H1 (cell line): ENCODE data around the gene AGBL4. TPM values are rescaled to one million over a fixed set of nuclear protein-coding genes. Genes with fewer than 3 reads are reported as not detected.

Source experiments
- CTCF ChIA-PET: fragments of 300-600 bp; sonication (Branson Sonifier 250); formaldehyde crosslinking; loops from one replicate; lab custom pipeline; 2021; ENCODE audit not compliant: partially characterized antibody; lab: Charles Lee
- POLR2A ChIA-PET: fragments of 300-600 bp; sonication (Branson Sonifier 250); formaldehyde crosslinking; loops from one replicate; lab custom pipeline; 2021; ENCODE audit warnings: inconsistent platforms; ENCODE audit not compliant: partially characterized antibody; lab: Charles Lee
- DNase-seq, 2 experiments: peaks; one replicate each; pipeline versions ENCODE4 v3.0.0 to v3.0.0-alpha.2; 2010 to 2022; ENCODE audit warnings: low spot score in 2 of 2, low read depth in 1 of 2, mixed read lengths in 1 of 2
- FAIRE-seq: peaks from 2 replicates; lab custom pipeline; 2011; peaks lifted over from hg19 to GRCh38; lab: Jason Lieb, UNC
- H2AFZ ChIP-seq: 2 replicates; pipeline ENCODE4 v1.8.1; 2012; ENCODE audit warnings: low read length, inconsistent platforms
- H2AK5ac ChIP-seq: 2 replicates; pipeline ENCODE4 v1.6.1; 2013; ENCODE audit warnings: low read depth, low read length
- H2BK120ac ChIP-seq: replicated peaks from 2 replicates; pipeline ENCODE3; 2013; ENCODE audit warnings: low read depth, low read length, inconsistent platforms
- H2BK12ac ChIP-seq: 2 replicates; pipeline ENCODE4 v1.6.1; 2013; ENCODE audit warnings: low read depth, low read length
- H2BK15ac ChIP-seq: 2 replicates; pipeline ENCODE4 v1.6.1; 2013; ENCODE audit warnings: low read length
- H2BK20ac ChIP-seq: 2 replicates; pipeline ENCODE4 v1.6.1; 2013; ENCODE audit warnings: low read length
- H2BK5ac ChIP-seq: 2 replicates; pipeline ENCODE4 v1.6.1; 2013; ENCODE audit warnings: low read depth, low read length
- H3K14ac ChIP-seq: 2 replicates; pipeline ENCODE4 v1.6.1; 2013; ENCODE audit warnings: inconsistent platforms; ENCODE audit not compliant: insufficient read length
- H3K18ac ChIP-seq: 2 replicates; pipeline ENCODE4 v1.6.1; 2013; ENCODE audit warnings: low read length; ENCODE audit errors: extremely low read depth
- H3K23ac ChIP-seq: 2 replicates; pipeline ENCODE4 v1.6.1; 2013; ENCODE audit warnings: inconsistent platforms; ENCODE audit not compliant: insufficient read length
- H3K23me2 ChIP-seq: 2 replicates; pipeline ENCODE4 v1.6.1; 2013; ENCODE audit warnings: low read depth, low read length
- H3K27ac ChIP-seq: 2 replicates; pipeline ENCODE4 v1.6.1; 2011; ENCODE audit warnings: low read depth, low read length, inconsistent platforms
- H3K27me3 ChIP-seq, 4 experiments: replicated peaks in 1 of 4; 1 replicate in 1 of 4; 2 replicates in 3 of 4; pipeline versions ENCODE4 v1.6.1 to v1.8.1; 2011 to 2013; ENCODE audit warnings: low read length in 3 of 4, mild to moderate bottlenecking in 3 of 4, inconsistent platforms in 2 of 4, mixed read lengths in 2 of 4, moderate library complexity in 1 of 4; ENCODE audit not compliant: control insufficient read depth in 3 of 4, insufficient read depth in 3 of 4; ENCODE audit errors: extremely low read depth in 1 of 4
- H3K36me3 ChIP-seq, 4 experiments: 2 replicates each; pipeline versions ENCODE4 v1.6.1 to v1.8.1; 2011 to 2013; ENCODE audit warnings: mild to moderate bottlenecking in 4 of 4, low read length in 3 of 4, moderate library complexity in 2 of 4, control low read depth in 1 of 4, inconsistent platforms in 1 of 4; ENCODE audit not compliant: insufficient read depth in 4 of 4, control insufficient read depth in 2 of 4
- H3K4ac ChIP-seq: replicated peaks from 2 replicates; pipeline ENCODE3; 2013; ENCODE audit warnings: low read length, low read depth, mixed read lengths, inconsistent platforms; ENCODE audit not compliant: insufficient read length
- H3K4me1 ChIP-seq, 4 experiments: replicated peaks in 1 of 4; 1 replicate in 1 of 4; 2 replicates in 3 of 4; pipeline versions ENCODE4 v1.6.1 to v1.8.1; 2011 to 2013; ENCODE audit warnings: low read length in 3 of 4, inconsistent platforms in 2 of 4, mixed read lengths in 1 of 4; ENCODE audit not compliant: insufficient read depth in 4 of 4, control insufficient read depth in 3 of 4
- H3K4me2 ChIP-seq, 2 experiments: 2 replicates each; pipeline versions ENCODE4 v1.6.1 to v1.8.1; 2011 to 2013; ENCODE audit warnings: low read depth in 2 of 2, low read length in 2 of 2, control low read depth in 1 of 2, inconsistent platforms in 1 of 2, mild to moderate bottlenecking in 1 of 2; ENCODE audit not compliant: insufficient read depth in 1 of 2
- H3K4me3 ChIP-seq, 4 experiments: fragments of 200-600, 300-600 bp in 1 of 4; sonication (generic), shearing (Covaris generic), sonication (Bioruptor Twin) in 1 of 4; 2 replicates each; pipeline versions ENCODE4 v1.5.1 to v1.8.1; 2011 to 2016; ENCODE audit warnings: low read length in 4 of 4, low read depth in 3 of 4, control low read depth in 2 of 4, inconsistent platforms in 2 of 4, mild to moderate bottlenecking in 2 of 4, mixed read lengths in 1 of 4, moderate library complexity in 1 of 4; ENCODE audit not compliant: insufficient read depth in 2 of 4; ENCODE audit errors: extremely low read depth in 1 of 4
- H3K56ac ChIP-seq: replicated peaks from 2 replicates; pipeline ENCODE3; 2013; ENCODE audit warnings: low read depth, mild to moderate bottlenecking, mixed read lengths, low read length, inconsistent platforms; ENCODE audit not compliant: insufficient read length
- H3K79me1 ChIP-seq: 2 replicates; pipeline ENCODE4 v1.6.1; 2013; ENCODE audit warnings: low read depth, low read length, control low read depth
- H3K79me2 ChIP-seq, 2 experiments: 2 replicates each; pipeline versions ENCODE4 v1.6.1 to v1.8.1; 2012 to 2013; ENCODE audit warnings: low read length in 2 of 2, mild to moderate bottlenecking in 2 of 2, inconsistent platforms in 1 of 2; ENCODE audit not compliant: insufficient read depth in 2 of 2, control insufficient read depth in 1 of 2
- H3K9ac ChIP-seq, 4 experiments: replicated peaks in 1 of 4; 1 replicate in 1 of 4; 2 replicates in 3 of 4; pipeline versions ENCODE4 v1.6.1 to v1.8.1; 2011 to 2013; ENCODE audit warnings: low read depth in 3 of 4, low read length in 3 of 4, control low read depth in 2 of 4, mild to moderate bottlenecking in 2 of 4, moderate library complexity in 2 of 4, inconsistent platforms in 1 of 4; ENCODE audit errors: extremely low read depth in 1 of 4
- H3K9me3 ChIP-seq, 2 experiments: 2 replicates each; pipeline versions ENCODE4 v1.6.1 to v1.8.1; 2012 to 2013; ENCODE audit warnings: mild to moderate bottlenecking in 2 of 2, moderate library complexity in 2 of 2, control low read depth in 1 of 2, inconsistent platforms in 1 of 2, low read depth in 1 of 2, low read length in 1 of 2, mixed read lengths in 1 of 2; ENCODE audit not compliant: insufficient read depth in 2 of 2
- H4K20me1 ChIP-seq, 2 experiments: replicated peaks in 1 of 2; 2 replicates each; pipeline versions ENCODE3 to v1.8.1; 2011 to 2013; ENCODE audit warnings: inconsistent platforms in 2 of 2, low read length in 2 of 2, mild to moderate bottlenecking in 1 of 2; ENCODE audit not compliant: insufficient read depth in 2 of 2, control insufficient read depth in 1 of 2
- H4K5ac ChIP-seq: 2 replicates; pipeline ENCODE4 v1.6.1; 2013; ENCODE audit warnings: low read length, low read depth, mixed read lengths, inconsistent platforms; ENCODE audit not compliant: insufficient read length
- H4K8ac ChIP-seq: 2 replicates; pipeline ENCODE4 v1.8.0; 2013; ENCODE audit warnings: mild to moderate bottlenecking, moderate library complexity, low read length, inconsistent platforms; ENCODE audit not compliant: insufficient read depth; ENCODE audit errors: extremely low read depth
- H4K91ac ChIP-seq: replicated peaks from 2 replicates; pipeline ENCODE3; 2013; ENCODE audit warnings: low read length, mixed read lengths, inconsistent platforms; ENCODE audit not compliant: insufficient read length
- ASH2L ChIP-seq: fragments of 200-600, 300-600 bp; sonication (generic); IDR thresholded peaks from one replicate; pipeline ENCODE4 v1.7.1; 2017; ENCODE audit warnings: low read length
- CBX5 ChIP-seq: fragments of 300-800, 300-1000 bp; sonication (generic); IDR thresholded peaks from 2 replicates; pipeline ENCODE4 v1.7.1; 2016; ENCODE audit warnings: antibody characterized with exemption, low read length, low read depth
- CHD1 ChIP-seq: IDR thresholded peaks from 2 replicates; pipeline ENCODE4 v1.6.1; 2012; ENCODE audit warnings: low read depth, low read length, improper control_type of control experiment
- CTBP2 ChIP-seq: IDR thresholded peaks from 2 replicates; pipeline ENCODE4 v1.7.0; 2011; ENCODE audit warnings: borderline replicate concordance, mild to moderate bottlenecking, moderate library complexity, mixed read lengths, low read length; ENCODE audit not compliant: insufficient read depth, insufficient read length
- JUND ChIP-seq: IDR thresholded peaks from 2 replicates; pipeline ENCODE4 v1.6.1; 2011; ENCODE audit warnings: mild to moderate bottlenecking, improper control_type of control experiment, low read length
- MAFK ChIP-seq: IDR thresholded peaks from 2 replicates; pipeline ENCODE4 v1.6.1; 2012; ENCODE audit warnings: low read depth, mild to moderate bottlenecking, improper control_type of control experiment, low read length
- PHF8 ChIP-seq: fragments of 200-600 bp; sonication (generic); conservative IDR thresholded peaks from 2 replicates; pipeline ENCODE4 v1.7.1; 2012; ENCODE audit warnings: low read depth, mild to moderate bottlenecking, inconsistent platforms, low read length, moderate library complexity
- POU5F1 ChIP-seq: IDR thresholded peaks from 2 replicates; pipeline ENCODE4 v1.6.1; 2011; ENCODE audit warnings: low read depth, mild to moderate bottlenecking, low read length, moderate library complexity
- RBBP5 ChIP-seq: IDR thresholded peaks from 2 replicates; pipeline ENCODE4 v1.7.1; 2012; ENCODE audit warnings: low read depth, mild to moderate bottlenecking, inconsistent platforms, low read length, moderate library complexity, borderline replicate concordance
- RFX5 ChIP-seq: IDR thresholded peaks from 2 replicates; pipeline ENCODE4 v1.6.1; 2011; ENCODE audit warnings: low read depth, low read length, improper control_type of control experiment, borderline replicate concordance
- RNF2 ChIP-seq: fragments of 200-900, 300-1000 bp; sonication (generic); IDR thresholded peaks from 2 replicates; pipeline ENCODE4 v1.7.1; 2016; ENCODE audit warnings: borderline replicate concordance, low read depth, mild to moderate bottlenecking, antibody characterized with exemption, low read length; ENCODE audit not compliant: poor library complexity, severe bottlenecking; ENCODE audit errors: missing control alignments
- SIN3A ChIP-seq, 2 experiments: IDR thresholded peaks in 1 of 2; conservative IDR thresholded peaks in 1 of 2; 2 replicates each; pipeline ENCODE4 v1.6.1; 2011 to 2012; ENCODE audit warnings: low read length in 2 of 2, improper control_type of control experiment in 1 of 2, low read depth in 1 of 2, mild to moderate bottlenecking in 1 of 2
- SP1 ChIP-seq: IDR thresholded peaks from 2 replicates; pipeline ENCODE4 v1.6.1; 2011; ENCODE audit warnings: low read depth, low read length
- YY1 ChIP-seq: IDR thresholded peaks from 2 replicates; pipeline ENCODE4 v1.6.1; 2011; ENCODE audit warnings: low read depth, mild to moderate bottlenecking, low read length
- ZNF274 ChIP-seq: IDR thresholded peaks from 2 replicates; pipeline ENCODE4 v1.7.0; 2012; ENCODE audit warnings: low read length, borderline replicate concordance; ENCODE audit errors: extremely low read depth
- WGBS, 2 experiments: shearing (Covaris generic) in 1 of 2; methylation state at CpG; one replicate each; pipeline versions ENCODE4 v1.1.6 to v1.1.7; 2013 to 2015; ENCODE audit warnings: low lambda C conversion rate in 2 of 2, mixed read lengths in 2 of 2, inconsistent platforms in 1 of 2, low coverage in 1 of 2, missing lambda C conversion rate in 1 of 2; ENCODE audit not compliant: insufficient replicate concordance in 2 of 2, insufficient coverage in 1 of 2, insufficient read length in 1 of 2; ENCODE audit errors: extremely low coverage in 1 of 2, missing lambda C conversion rate in 1 of 2; 5-methylcytosine and 5-hydroxymethylcytosine counted together
- polyA plus RNA-seq, 7 experiments: library from polyadenylated mRNA; depleted of rRNA in 3 of 7; stranded (reverse) in 5 of 7; unstranded in 2 of 7; fragments of >200 nt in 5 of 7; fragments of 200-250 nt in 2 of 7; gene quantifications; 1 replicate in 5 of 7; 2 replicates in 1 of 7; 4 replicates in 1 of 7; pipeline versions ENCODE4 v1.2.1 to v1.2.3, GENCODE V29; 2011 to 2013; ENCODE audit warnings: missing spikeins in 2 of 7, mixed read lengths in 2 of 7
- total RNA-seq: library from RNA; stranded (reverse); fragmentation: NEBNext Ultra II Directional; extraction: Animal tissue kit (Norgen Biotek cat#: 25700); gene quantifications from 2 replicates; pipeline ENCODE4 v1.2.1, GENCODE V29; 2021

Gene AGBL4
- total and polyA plus RNA-seq, 2 of the 8 experiments (the other 6 are each of a cell fraction or from before 2014, with no cell fraction given) = 0.41 to 0.45 TPM

DNA sequence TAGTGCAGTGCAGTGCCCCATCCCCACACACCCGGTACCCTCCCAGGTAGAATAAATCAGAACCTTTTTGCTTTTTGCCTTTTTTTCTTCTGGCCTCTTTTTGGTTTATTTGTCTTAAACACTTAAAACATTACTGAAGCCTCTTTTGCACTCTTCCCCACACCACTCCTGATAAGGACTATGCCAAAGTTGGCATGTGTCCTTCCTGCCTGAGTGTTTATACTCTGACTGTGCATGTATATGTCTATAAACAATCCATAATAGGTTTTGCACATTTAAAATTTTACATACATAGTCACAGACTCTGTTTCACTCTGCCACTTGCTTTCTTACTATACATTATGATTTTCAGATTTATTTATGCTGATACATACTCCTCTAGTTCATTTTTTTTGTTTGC, 1306.7 kb downstream of the AGBL4 start:
- FAIRE-seq = no peak
- ChIA-PET CTCF (interaction anchor here (0.7 to 1.9 kb wide), 5 partner anchors 9 to 145 kb away, joined by 3 to 4 read pairs (median 3); no protein-coding TSS in a partner anchor), POLR2A (no interaction called here)
- H3K79me2 ChIP-seq = no peaks in the 10 kb centered on the region
- no peak overlapping the region for H2AFZ ChIP-seq
- H3K79me1 ChIP-seq = no peaks in the 10 kb centered on the region
- no peaks in the 10 kb centered on the region for H3K27me3 ChIP-seq
- no peak overlapping the region for H3K14ac ChIP-seq
- 80% methylated on average over 1 of the region's 1 CpG; no CpG with 5 or more reads in 1 of the 2 experiments for WGBS, 2 experiments
- no peak overlapping the region for H3K4me2 ChIP-seq
- no peaks in the 10 kb centered on the region for H4K20me1 ChIP-seq
- H2BK12ac ChIP-seq = no peak overlapping the region
- no peaks in the 10 kb centered on the region for H3K9me3 ChIP-seq
- H2BK20ac ChIP-seq = no peak overlapping the region
- no peaks in the 10 kb centered on the region for H3K23me2 ChIP-seq
- H3K27ac ChIP-seq = no peak overlapping the region
- no peak for DNase-seq
- no peak overlapping the region for H3K9ac ChIP-seq
- H2BK5ac ChIP-seq = no peak overlapping the region
- no peak overlapping the region for H2BK120ac ChIP-seq
- H3K23ac ChIP-seq = no peak overlapping the region
- no peak overlapping the region for H4K8ac ChIP-seq
- no peak overlapping the region for H4K91ac ChIP-seq
- no peak overlapping the region for H3K4me3 ChIP-seq
- H4K5ac ChIP-seq = no peak overlapping the region
- no peak overlapping the region for H3K18ac ChIP-seq
- no peaks in the 10 kb centered on the region for H3K4me1 ChIP-seq
- no peak overlapping the region for H3K56ac ChIP-seq
- H2AK5ac ChIP-seq = no peak overlapping the region
- H2BK15ac ChIP-seq = no peak overlapping the region
- H3K36me3 ChIP-seq = no peaks in the 10 kb centered on the region
- H3K4ac ChIP-seq = no peak overlapping the region
- no peak for TF ChIP-seq JUND
- TF ChIP-seq YY1 = no peak
- TF ChIP-seq CHD1 = no peak
- TF ChIP-seq CBX5 = no peak
- TF ChIP-seq RBBP5 = no peak
- no peak for TF ChIP-seq RNF2
- TF ChIP-seq POU5F1 = no peak
- TF ChIP-seq RFX5 = no peak
- no peak for TF ChIP-seq ZNF274
- no peak for TF ChIP-seq SP1
- TF ChIP-seq ASH2L = no peak
- no peak for TF ChIP-seq SIN3A (conservative IDR thresholded peaks at IDR 0.05 in 1 of 2, IDR thresholded peaks at IDR 0.05 in 1 of 2; ENCODE audit: low read depth in 1 of 2, low read length in 2 of 2)
- no peak for TF ChIP-seq CTBP2
- no peak for TF ChIP-seq PHF8
- no peak for TF ChIP-seq MAFK
